ENCODE measurements around the gene GRK6. TPM values are rescaled to one million over a fixed set of nuclear protein-coding genes. Genes with fewer than 3 reads are reported as not detected.
A peak's percentile ranks its signal among the peaks of the same experiment; 100 is the strongest.

Gene GRK6
- total and polyA plus RNA-seq, 9 of the 15 experiments (the other 6 are each of a cell fraction or from before 2014, with no cell fraction given), result 0.63 to 122 (median 44.5) TPM

DNA sequence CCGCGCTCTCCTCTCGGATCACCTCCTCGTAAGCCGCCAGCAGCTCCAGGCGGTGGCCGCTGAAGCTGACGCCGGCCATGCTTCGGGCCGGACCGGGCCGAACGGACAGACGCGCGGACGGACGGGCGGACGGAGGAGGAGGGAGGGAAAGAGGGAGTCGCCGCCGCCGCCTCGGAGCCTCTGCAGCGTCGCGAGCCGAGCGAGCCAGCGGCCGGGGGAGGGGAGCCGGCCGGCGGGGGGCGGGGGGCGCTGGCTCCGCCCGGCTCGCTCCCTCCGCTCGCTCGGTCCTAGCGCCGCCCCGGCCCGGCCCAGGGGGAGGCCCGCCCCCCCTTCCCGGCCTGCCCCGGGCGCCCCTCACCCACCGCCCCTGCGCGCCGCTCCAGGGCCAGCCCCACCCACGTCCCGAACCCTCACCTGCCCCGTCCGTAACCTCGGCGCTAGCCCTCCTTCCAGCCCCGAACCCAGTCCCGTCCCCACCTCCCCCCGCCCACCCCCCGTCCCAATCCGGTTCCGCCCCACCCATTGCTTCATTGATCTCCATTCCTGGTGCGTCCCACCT lies 47.0 kb downstream of the GRK6 start, which contains the start of gene DBN1 (continued):
- TF ChIP-seq, protein P1, sequence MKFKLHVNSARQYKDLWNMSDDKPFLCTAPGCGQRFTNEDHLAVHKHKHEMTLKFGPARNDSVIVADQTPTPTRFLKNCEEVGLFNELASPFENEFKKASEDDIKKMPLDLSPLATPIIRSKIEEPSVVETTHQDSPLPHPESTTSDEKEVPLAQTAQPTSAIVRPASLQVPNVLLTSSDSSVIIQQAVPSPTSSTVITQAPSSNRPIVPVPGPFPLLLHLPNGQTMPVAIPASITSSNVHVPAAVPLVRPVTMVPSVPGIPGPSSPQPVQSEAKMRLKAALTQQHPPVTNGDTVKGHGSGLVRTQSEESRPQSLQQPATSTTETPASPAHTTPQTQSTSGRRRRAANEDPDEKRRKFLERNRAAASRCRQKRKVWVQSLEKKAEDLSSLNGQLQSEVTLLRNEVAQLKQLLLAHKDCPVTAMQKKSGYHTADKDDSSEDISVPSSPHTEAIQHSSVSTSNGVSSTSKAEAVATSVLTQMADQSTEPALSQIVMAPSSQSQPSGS (CRISPR knock-in tag; IDR thresholded peaks at IDR 0.05), result no peak
- TF ChIP-seq KLF16 (IDR thresholded peaks at IDR 0.05) (no peak), KAT7 (CRISPR knock-in tag; IDR thresholded peaks at IDR 0.05; ENCODE audit: borderline replicate concordance) (no peak), ZFX (CRISPR knock-in tag; IDR thresholded peaks at IDR 0.05) (peak; percentile 9; the same call in 1 of the 2 replicates), POLR2H (tag; IDR thresholded peaks at IDR 0.05; ENCODE audit: low read depth) (no peak), RBBP5 (IDR thresholded peaks at IDR 0.05; ENCODE audit: borderline replicate concordance, insufficient read depth, low read length, poor library complexity, severe bottlenecking) (peak; percentile 18), ZNF282 (CRISPR knock-in tag; IDR thresholded peaks at IDR 0.05) (no peak), CREM (IDR thresholded peaks at IDR 0.05; ENCODE audit: low read depth) (no peak)
- TF ChIP-seq, protein P2, sequence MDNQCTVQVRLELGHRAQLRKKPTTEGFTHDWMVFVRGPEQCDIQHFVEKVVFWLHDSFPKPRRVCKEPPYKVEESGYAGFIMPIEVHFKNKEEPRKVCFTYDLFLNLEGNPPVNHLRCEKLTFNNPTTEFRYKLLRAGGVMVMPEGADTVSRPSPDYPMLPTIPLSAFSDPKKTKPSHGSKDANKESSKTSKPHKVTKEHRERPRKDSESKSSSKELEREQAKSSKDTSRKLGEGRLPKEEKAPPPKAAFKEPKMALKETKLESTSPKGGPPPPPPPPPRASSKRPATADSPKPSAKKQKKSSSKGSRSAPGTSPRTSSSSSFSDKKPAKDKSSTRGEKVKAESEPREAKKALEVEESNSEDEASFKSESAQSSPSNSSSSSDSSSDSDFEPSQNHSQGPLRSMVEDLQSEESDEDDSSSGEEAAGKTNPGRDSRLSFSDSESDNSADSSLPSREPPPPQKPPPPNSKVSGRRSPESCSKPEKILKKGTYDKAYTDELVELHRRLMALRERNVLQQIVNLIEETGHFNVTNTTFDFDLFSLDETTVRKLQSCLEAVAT (IDR thresholded peaks at IDR 0.05), result no peak
- TF ChIP-seq, protein P3, sequence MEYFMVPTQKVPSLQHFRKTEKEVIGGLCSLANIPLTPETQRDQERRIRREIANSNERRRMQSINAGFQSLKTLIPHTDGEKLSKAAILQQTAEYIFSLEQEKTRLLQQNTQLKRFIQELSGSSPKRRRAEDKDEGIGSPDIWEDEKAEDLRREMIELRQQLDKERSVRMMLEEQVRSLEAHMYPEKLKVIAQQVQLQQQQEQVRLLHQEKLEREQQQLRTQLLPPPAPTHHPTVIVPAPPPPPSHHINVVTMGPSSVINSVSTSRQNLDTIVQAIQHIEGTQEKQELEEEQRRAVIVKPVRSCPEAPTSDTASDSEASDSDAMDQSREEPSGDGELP (CRISPR knock-in tag; IDR thresholded peaks at IDR 0.05; ENCODE audit: borderline replicate concordance), result no peak
- TF ChIP-seq, protein P4, sequence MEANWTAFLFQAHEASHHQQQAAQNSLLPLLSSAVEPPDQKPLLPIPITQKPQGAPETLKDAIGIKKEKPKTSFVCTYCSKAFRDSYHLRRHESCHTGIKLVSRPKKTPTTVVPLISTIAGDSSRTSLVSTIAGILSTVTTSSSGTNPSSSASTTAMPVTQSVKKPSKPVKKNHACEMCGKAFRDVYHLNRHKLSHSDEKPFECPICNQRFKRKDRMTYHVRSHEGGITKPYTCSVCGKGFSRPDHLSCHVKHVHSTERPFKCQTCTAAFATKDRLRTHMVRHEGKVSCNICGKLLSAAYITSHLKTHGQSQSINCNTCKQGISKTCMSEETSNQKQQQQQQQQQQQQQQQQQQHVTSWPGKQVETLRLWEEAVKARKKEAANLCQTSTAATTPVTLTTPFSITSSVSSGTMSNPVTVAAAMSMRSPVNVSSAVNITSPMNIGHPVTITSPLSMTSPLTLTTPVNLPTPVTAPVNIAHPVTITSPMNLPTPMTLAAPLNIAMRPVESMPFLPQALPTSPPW (CRISPR knock-in tag; IDR thresholded peaks at IDR 0.05), result peak; percentile 96

All from K562 (cell line).